ENCODE measurements around the gene SCARB1. TPM values are rescaled to one million over a fixed set of nuclear protein-coding genes. Genes with fewer than 3 reads are reported as not detected.

The SCARB1 gene
- total RNA-seq, 1 experiment from 2014 or later: 31.3 TPM

GRCh38 chr12:124883263-124884130, 19.8 kb upstream of the SCARB1 start:
- no CpG with 5 or more reads among the region's 10 CpGs for WGBS (ENCODE audit: extremely low coverage, insufficient read length, low lambda C conversion rate)
- DNase-seq: no peak
- H3K27ac Mint-ChIP-seq: peak overlapping the region in 1 of 3 experiments; percentile 68; a peak in 4 of 7 replicates

More at GRCh38 chr12:124883263-124884130, 19.8 kb upstream of the SCARB1 start:
- H2BK12ac ChIP-seq (ENCODE audit: insufficient read length, low read depth, low read length): no peak overlapping the region
- no peak overlapping the region for H3K27ac ChIP-seq (ENCODE audit: insufficient read length, low read depth, low read length)
- H3K36me3 Mint-ChIP-seq (ENCODE audit: insufficient read depth in 1 of 3, low read depth in 3 of 3): no peaks in the 10 kb centered on the region
- no peak overlapping the region for H3K4ac ChIP-seq (ENCODE audit: low read depth, low read length)
- H3K23me2 ChIP-seq (ENCODE audit: insufficient read length, low read depth, low read length, poor library complexity, severe bottlenecking): no peaks in the 10 kb centered on the region
- TF ChIP-seq CTCF (conservative IDR thresholded peaks at IDR 0.05): no peak
- no peak overlapping the region for H3T11ph ChIP-seq (ENCODE audit: low read length)
- no peaks in the 10 kb centered on the region for H4K20me1 ChIP-seq (ENCODE audit: control insufficient read depth, insufficient read depth, insufficient read length)
- H4K91ac ChIP-seq (ENCODE audit: insufficient read length, low read depth, low read length): no peak overlapping the region
- H3K79me2 ChIP-seq (ENCODE audit: insufficient read depth, low read length): no peaks in the 10 kb centered on the region
- no peak overlapping the region for H2BK20ac ChIP-seq (ENCODE audit: low read depth, low read length, poor library complexity, severe bottlenecking)
- H4K5ac ChIP-seq (ENCODE audit: insufficient read length, low read depth, low read length): no peak overlapping the region
- H2AFZ ChIP-seq (ENCODE audit: low read length): no peak overlapping the region
- peaks cover 5% of the 10 kb centered on the region; the same call in 1 of the 2 replicates for H3K4me1 ChIP-seq (ENCODE audit: insufficient read depth, low read length)
- H3K4me3 Mint-ChIP-seq: no peak overlapping the region
- no peaks in the 10 kb centered on the region for H3K9me3 Mint-ChIP-seq
- peaks cover 1% of the 10 kb centered on the region for H3K27me3 Mint-ChIP-seq (ENCODE audit: low read depth)
- H3K27me3 ChIP-seq (ENCODE audit: insufficient read depth, low read length): no peaks in the 10 kb centered on the region
- H3K4me2 ChIP-seq (ENCODE audit: insufficient read depth, insufficient read length, low read length): no peak overlapping the region
- H3K79me1 ChIP-seq (ENCODE audit: insufficient read depth, low read depth, low read length, poor library complexity, severe bottlenecking): no peaks in the 10 kb centered on the region
- no peak overlapping the region for H2AK5ac ChIP-seq (ENCODE audit: insufficient read length, low read length)
- H3K23ac ChIP-seq (ENCODE audit: insufficient read length, low read depth, low read length): no peak overlapping the region
- H2BK5ac ChIP-seq (ENCODE audit: insufficient read length, low read length): no peak overlapping the region
- H3K9me3 ChIP-seq (ENCODE audit: control insufficient read depth, low read depth, low read length): no peaks in the 10 kb centered on the region
- H3K14ac ChIP-seq (ENCODE audit: insufficient read depth, low read length): no peak overlapping the region; the same call in 1 of the 2 replicates
- H3K4me1 Mint-ChIP-seq: peaks cover 22 to 24% of the 10 kb centered on the region in 2 experiments
- no peak overlapping the region for H2BK120ac ChIP-seq (ENCODE audit: low read depth, low read length, poor library complexity, severe bottlenecking)
- no peak overlapping the region for H3K18ac ChIP-seq (ENCODE audit: insufficient read length, low read depth, low read length)
- H3K56ac ChIP-seq (ENCODE audit: insufficient read length, low read depth, low read length): no peak overlapping the region
- H3K9ac ChIP-seq (ENCODE audit: extremely low read depth, insufficient read length, low read length): no peak overlapping the region
- no peak overlapping the region for H2BK15ac ChIP-seq (ENCODE audit: low read depth, low read length)
- no peak overlapping the region for H4K8ac ChIP-seq (replicated peaks; ENCODE audit: insufficient read length, low read depth, low read length)
